Gastroesophageal sphincter (tissue), 3 donors: ENCODE data around the gene DLAT.

ENCODE experiments used
- EP300 ChIP-seq: sonication (generic); formaldehyde crosslinking; IDR thresholded peaks from one replicate; pipeline ENCODE4 v1.6.1; 2017; ENCODE audit warnings: antibody characterized with exemption, mild to moderate bottlenecking
- POLR2A ChIP-seq, 2 donors: fragments of 450-650 bp; IDR thresholded peaks; one replicate each; pipeline ENCODE4 v1.6.1; 2017; ENCODE audit warnings: antibody characterized with exemption in 2 of 2, mild to moderate bottlenecking in 2 of 2, moderate library complexity in 1 of 2
- POLR2AphosphoS5 ChIP-seq: sonication (generic); formaldehyde crosslinking; IDR thresholded peaks from one replicate; pipeline ENCODE4 v1.6.1; 2017; ENCODE audit warnings: antibody characterized with exemption
- TF ChIP-seq, protein P1 (sequence below), 4 experiments: fragments of 200-600 bp in 2 of 4; fragments of 450-650 bp in 2 of 4; sonication (generic) in 1 of 4; IDR thresholded peaks; one replicate each; pipeline ENCODE4 v1.5.1; 2017 to 2019; ENCODE audit warnings: antibody characterized with exemption in 4 of 4, mild to moderate bottlenecking in 2 of 4, moderate library complexity in 2 of 4

DNA sequence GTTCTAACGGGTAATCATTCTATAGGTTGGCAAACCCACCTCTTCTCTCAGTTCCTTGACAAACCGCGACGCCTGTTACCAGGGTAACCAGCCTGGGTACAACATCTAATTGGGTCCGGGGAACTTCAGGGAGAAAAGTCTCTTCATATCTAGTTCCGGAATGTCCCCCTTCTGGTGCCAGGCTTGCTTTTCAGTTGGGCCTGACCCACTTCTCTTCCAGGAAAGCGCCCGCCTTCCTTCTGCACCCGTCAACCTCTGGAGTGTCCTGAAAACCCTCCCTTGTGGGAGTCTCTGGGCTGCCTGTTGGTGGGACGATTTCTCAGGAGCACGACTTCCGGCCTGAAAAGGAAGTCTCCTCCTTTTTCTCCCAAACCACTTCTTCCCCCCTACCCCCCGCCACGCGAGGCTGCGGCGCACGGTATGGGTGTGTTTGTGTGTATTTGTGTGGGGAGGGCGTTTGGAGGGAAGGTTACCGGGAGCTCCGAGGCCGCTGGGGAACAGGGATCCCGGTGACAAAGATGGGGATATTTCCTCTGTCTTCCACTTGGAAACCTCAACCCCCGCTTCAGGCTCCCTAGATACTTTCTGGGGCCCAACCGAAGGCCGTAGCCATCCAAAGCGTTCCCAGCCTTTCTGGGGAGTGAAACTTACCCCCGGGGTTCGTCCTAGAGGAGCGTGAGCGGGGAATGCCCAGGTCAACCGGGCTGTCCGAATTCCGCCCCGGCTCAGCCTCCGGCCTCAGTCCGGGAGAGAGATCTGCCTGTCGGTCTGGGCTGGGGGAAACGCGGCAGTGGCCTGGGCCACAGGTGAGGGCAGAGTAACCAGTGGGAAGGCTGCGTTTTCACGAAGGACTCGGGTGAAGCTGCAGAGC, 49.0 kb downstream of the DLAT start, which contains the start of the genes NKAPD1 and PIH1D2:
- TF ChIP-seq, protein P1, sequence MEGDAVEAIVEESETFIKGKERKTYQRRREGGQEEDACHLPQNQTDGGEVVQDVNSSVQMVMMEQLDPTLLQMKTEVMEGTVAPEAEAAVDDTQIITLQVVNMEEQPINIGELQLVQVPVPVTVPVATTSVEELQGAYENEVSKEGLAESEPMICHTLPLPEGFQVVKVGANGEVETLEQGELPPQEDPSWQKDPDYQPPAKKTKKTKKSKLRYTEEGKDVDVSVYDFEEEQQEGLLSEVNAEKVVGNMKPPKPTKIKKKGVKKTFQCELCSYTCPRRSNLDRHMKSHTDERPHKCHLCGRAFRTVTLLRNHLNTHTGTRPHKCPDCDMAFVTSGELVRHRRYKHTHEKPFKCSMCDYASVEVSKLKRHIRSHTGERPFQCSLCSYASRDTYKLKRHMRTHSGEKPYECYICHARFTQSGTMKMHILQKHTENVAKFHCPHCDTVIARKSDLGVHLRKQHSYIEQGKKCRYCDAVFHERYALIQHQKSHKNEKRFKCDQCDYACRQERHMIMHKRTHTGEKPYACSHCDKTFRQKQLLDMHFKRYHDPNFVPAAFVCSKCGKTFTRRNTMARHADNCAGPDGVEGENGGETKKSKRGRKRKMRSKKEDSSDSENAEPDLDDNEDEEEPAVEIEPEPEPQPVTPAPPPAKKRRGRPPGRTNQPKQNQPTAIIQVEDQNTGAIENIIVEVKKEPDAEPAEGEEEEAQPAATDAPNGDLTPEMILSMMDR (IDR thresholded peaks at IDR 0.05) = peak in 3 of 4 experiments; percentile 3 to 30 (median 9)
- TF ChIP-seq POLR2A (IDR thresholded peaks at IDR 0.05) = no peak
- TF ChIP-seq EP300 = no peak
- peak; percentile 56 for TF ChIP-seq POLR2AphosphoS5
